ENCODE results near the gene TCF25. TPM values are rescaled to one million over a fixed set of nuclear protein-coding genes. Genes with fewer than 3 reads are reported as not detected.
"Not testable (repeated sequence)": the region's sequence is repeated elsewhere in the genome, so short reads cannot be mapped to it uniquely, and the experiment has no call there.

TCF25 gene, protein sequence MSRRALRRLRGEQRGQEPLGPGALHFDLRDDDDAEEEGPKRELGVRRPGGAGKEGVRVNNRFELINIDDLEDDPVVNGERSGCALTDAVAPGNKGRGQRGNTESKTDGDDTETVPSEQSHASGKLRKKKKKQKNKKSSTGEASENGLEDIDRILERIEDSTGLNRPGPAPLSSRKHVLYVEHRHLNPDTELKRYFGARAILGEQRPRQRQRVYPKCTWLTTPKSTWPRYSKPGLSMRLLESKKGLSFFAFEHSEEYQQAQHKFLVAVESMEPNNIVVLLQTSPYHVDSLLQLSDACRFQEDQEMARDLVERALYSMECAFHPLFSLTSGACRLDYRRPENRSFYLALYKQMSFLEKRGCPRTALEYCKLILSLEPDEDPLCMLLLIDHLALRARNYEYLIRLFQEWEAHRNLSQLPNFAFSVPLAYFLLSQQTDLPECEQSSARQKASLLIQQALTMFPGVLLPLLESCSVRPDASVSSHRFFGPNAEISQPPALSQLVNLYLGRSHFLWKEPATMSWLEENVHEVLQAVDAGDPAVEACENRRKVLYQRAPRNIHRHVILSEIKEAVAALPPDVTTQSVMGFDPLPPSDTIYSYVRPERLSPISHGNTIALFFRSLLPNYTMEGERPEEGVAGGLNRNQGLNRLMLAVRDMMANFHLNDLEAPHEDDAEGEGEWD
- polyA plus RNA-seq (ENCODE audit: insufficient read length), result 100 TPM

DNA sequence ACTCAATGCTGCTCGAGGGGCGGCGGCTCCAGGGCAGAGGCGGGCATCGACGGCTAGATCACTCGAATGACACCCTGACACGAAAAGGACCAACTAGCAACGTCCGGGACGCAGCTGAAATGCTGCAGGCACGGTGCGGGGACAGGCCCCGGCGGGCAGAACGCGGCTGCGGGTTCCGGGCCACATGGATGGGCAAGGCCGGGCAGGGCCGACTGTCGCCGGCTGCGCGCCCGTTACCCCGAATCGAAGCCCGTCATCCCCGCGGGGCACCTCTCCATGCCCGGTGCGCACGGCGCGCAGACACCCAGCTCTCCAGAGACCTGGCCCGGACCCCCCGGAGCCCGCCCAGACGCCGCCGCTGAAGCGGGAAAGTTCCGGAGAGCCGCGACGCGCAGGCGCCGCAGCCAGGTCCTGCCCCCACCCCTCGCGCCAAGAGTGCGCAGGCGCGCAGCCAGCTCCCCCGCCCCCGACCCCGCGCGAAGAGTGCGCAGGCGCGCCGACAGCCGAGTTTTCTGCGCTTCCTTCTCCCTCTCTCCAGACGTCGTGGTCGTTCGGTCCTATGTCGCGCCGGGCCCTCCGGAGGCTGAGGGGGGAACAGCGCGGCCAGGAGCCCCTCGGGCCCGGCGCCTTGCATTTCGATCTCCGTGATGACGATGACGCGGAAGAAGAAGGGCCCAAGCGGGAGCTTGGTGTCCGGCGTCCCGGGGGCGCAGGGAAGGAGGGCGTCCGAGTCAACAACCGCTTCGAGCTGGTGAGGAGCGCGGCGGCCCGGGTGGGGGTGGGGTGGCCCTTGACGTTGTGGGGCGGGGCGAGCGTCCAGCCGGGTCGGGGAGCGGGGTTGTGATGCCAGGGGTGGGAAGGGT is at the start of gene TCF25:
TSS of gene TCF25 (plus strand) at position 484 of the 863 bp plus-strand sequence. CDS start at position 560, 76 bp downstream.
- DNase-seq (ENCODE audit: low read depth), result peak; percentile 69

- not testable (repeated sequence) for DNase-seq (ENCODE audit: low read depth)
Observed at GRCh38 chr16:89823824-89824148, 49.6 kb upstream of the TCF25 start.

GRCh38 chr16:89826531-89827382 is 46.6 kb upstream of the TCF25 start:
- DNase-seq (ENCODE audit: low read depth), result no peak

DNA sequence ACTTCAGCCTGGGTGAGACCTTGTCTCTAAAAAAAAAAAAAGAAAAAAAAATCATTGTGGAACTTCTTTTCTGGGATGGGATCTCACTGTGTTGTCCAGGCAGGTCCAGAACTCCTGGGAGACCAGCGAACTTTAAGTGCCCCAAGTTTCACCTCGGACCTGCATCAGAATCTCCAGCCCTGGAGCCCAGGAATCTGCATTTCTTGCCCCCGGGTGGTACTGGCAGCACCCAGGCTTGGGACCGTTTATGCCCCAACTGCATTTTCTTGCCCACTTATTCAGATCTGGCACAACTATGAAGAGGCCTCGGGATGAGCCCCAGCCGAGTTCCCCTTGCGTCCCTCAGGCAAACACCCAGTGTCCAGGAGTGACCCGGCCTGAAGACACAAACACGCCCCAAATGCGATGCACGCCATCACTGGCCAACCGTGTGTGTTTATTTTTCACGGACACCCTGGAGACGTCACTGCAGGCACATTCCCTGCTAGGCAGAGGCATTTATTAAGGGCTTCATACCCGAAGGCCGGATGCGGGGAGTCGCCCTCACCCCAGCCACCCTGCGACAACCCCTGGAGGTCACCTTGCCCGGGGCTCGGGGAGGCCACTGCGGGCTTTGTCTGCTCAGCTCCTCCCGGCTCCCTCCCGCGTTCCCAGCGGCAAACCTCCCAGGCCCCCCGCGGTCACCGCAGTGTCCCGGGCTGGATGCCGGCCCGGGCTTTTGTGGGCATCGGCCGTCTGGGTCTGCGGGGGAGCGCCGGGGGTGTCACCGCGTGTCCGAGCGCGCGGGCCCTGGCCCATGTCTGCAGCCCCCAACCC is 45.8 kb upstream of the TCF25 start:
- no peak for DNase-seq (ENCODE audit: low read depth)

- no peak for DNase-seq (ENCODE audit: low read depth)
Observed at GRCh38 chr16:89828199-89828869, 45.1 kb upstream of the TCF25 start, which contains the start of gene SPIRE2. TSS of gene SPIRE2 (plus strand) at chr16:89828475. CDS start at chr16:89828551, 76 bp downstream.

GRCh38 chr16:89828870-89829629 is 44.3 kb upstream of the TCF25 start:
- DNase-seq (ENCODE audit: low read depth), result no peak

- DNase-seq (ENCODE audit: low read depth), result no peak
Observed at GRCh38 chr16:89829630-89830437, 43.6 kb upstream of the TCF25 start.

- DNase-seq (ENCODE audit: low read depth), result no peak
Observed at GRCh38 chr16:89831810-89832328, 41.5 kb upstream of the TCF25 start.

GRCh38 chr16:89833664-89834363 is 39.6 kb upstream of the TCF25 start:
- DNase-seq (ENCODE audit: low read depth), result not testable (repeated sequence)

DNA sequence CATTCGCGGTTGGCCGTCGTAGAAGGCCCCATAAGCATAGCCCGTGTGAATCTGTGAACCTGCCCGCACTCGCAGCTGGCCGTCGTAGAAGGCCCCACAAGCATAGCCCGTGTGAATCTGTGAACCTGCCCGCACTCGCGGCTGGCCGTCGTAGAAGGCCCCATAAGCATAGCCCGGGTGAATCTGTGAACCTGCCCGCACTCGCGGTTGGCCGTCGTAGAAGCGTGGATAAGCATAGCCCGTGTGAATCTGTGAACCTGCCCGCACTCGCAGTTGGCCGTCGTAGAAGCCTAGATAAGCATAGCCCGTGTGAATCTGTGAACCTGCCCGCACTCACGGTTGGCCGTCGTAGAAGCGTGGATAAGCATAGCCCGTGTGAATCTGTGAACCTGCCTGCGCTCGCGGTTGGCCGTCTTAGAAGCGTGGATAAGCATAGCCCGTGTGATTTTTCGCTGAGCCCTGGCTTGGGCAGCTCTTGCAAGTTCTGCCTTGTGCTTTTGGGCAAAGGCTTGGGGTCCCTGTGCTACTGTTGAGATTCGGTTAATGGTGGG is 38.5 kb upstream of the TCF25 start:
- DNase-seq (ENCODE audit: low read depth), result not testable (repeated sequence)

- not testable (repeated sequence) for DNase-seq (ENCODE audit: low read depth)
Observed at GRCh38 chr16:89836484-89836883, 36.9 kb upstream of the TCF25 start.

DNA sequence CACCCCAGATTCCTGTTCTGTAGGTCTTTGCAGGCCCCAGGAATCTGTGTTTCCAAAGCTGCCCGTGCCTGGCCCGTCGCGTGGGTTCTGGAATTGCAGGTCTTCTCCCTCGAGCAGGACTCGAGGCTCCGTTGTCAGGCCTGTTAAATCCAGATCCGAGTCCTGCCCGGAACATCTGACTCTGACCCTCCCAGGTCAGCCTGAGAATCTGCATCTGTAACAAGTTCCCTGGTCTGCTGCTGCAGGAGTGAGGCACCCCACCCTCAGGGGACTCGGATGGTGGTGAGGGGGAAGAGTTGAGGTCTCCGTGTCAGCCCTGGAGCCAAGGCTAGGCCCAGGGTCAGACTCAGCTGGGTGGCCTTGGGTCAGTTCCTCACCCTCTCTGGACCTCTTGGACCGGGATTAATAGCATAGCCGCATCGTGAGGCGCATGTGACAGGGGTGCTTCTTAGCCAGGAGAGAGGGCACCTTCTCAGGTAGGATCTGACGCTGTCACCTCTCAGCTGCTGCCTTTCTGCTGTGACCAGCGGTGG is 36.3 kb upstream of the TCF25 start:
- DNase-seq (ENCODE audit: low read depth), result no peak

- DNase-seq (ENCODE audit: low read depth), result no peak
Observed at GRCh38 chr16:89841275-89841674, 32.1 kb upstream of the TCF25 start.

GRCh38 chr16:89842471-89843408 is 30.7 kb upstream of the TCF25 start:
- no peak for DNase-seq (ENCODE audit: low read depth)

Data from forelimb muscle (tissue), 1 donor.